ENCODE data around the gene ALDH3A2.

DNA sequence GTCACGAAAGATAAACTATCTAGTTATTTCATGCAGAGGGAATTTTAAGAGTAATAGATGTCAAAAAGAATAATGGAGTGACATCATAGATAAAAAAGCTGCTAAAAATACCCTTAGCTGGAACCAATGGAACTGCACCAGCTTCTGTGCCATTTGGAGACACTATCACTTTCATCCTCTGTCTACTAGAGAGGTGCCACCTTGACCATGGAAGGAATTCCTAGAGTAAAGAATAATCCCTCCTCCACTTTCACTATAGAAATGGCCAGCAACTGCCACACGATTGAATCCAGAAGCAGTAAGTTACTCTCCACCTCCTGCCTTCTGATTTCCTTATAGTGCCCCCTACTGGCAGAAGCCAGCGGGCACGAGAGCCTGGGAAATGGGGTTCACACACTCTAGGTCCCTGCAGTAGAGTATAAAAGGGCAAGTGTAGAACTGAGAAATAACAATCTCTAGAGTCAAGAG is 2.8 kb upstream of the ALDH3A2 start:
- TF ChIP-seq POLR2AphosphoS5 (IDR thresholded peaks at IDR 0.05; ENCODE audit: borderline replicate concordance, low read depth, low read length) (no peak), FOXP2 (optimal IDR thresholded peaks at IDR 0.05; ENCODE audit: control extremely low read depth, extremely low read length, insufficient read depth) (no peak)

All from SK-N-MC (cell line).